Epithelial cell of esophagus (primary cell): ENCODE results near the gene BLVRB.

Source experiments
- DNase-seq: peaks from one replicate; pipeline ENCODE4 v3.0.0; 2010; ENCODE audit warnings: low read depth
- H3K4me3 ChIP-seq: 2 replicates; pipeline ENCODE4 v1.5.1; 2011; ENCODE audit warnings: mild to moderate bottlenecking, low read length, control low read depth
- CTCF ChIP-seq: IDR thresholded peaks from 2 replicates; pipeline ENCODE4 v1.5.1; 2011; ENCODE audit warnings: low read depth, mild to moderate bottlenecking, low read length, control low read depth, inconsistent platforms; ENCODE audit not compliant: insufficient read depth; ENCODE audit errors: missing control alignments

BLVRB gene

DNA sequence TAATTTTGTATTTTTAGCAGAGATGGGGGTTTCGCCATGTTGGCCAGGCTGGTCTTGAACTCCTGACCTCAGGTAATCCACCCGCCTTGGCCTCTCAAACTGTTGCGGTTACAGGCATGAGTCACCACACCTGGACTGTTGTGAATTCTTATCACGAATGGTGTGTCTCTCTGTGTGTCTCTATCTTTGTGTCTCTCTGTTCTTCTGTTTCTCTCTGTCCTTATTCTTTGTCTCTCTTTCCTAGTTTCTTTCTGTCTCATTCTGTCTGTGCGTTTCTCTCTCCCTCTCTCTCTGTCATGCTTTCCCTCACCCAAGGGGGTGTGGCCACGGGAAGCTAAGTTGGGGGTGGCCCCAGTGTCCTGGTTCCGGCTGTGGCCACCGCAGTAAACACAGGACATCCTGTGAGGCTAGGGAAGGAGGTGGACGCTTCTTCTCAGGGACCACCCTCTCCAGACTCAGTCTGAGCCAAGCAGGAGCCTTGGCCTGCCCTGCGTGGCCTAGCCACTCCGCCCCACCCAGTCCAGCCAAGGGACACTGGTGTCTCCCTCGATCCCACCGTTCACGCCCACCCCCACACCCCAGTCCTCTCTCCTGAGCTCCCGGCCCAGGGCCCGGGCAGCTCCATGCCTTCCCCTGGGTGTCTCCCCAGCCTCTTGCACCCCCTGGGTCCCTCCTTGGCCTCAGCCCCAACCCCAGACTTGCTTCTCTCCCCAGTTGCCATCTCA lies 48.5 kb downstream of the BLVRB start:
- H3K4me3 ChIP-seq = no peak overlapping the region
- TF ChIP-seq CTCF = no peak
- DNase-seq = peak; percentile 36

- DNase-seq = no peak
- no peak overlapping the region for H3K4me3 ChIP-seq
Measured at GRCh38 chr19:40415768-40416167, 49.8 kb downstream of the BLVRB start.

DNA sequence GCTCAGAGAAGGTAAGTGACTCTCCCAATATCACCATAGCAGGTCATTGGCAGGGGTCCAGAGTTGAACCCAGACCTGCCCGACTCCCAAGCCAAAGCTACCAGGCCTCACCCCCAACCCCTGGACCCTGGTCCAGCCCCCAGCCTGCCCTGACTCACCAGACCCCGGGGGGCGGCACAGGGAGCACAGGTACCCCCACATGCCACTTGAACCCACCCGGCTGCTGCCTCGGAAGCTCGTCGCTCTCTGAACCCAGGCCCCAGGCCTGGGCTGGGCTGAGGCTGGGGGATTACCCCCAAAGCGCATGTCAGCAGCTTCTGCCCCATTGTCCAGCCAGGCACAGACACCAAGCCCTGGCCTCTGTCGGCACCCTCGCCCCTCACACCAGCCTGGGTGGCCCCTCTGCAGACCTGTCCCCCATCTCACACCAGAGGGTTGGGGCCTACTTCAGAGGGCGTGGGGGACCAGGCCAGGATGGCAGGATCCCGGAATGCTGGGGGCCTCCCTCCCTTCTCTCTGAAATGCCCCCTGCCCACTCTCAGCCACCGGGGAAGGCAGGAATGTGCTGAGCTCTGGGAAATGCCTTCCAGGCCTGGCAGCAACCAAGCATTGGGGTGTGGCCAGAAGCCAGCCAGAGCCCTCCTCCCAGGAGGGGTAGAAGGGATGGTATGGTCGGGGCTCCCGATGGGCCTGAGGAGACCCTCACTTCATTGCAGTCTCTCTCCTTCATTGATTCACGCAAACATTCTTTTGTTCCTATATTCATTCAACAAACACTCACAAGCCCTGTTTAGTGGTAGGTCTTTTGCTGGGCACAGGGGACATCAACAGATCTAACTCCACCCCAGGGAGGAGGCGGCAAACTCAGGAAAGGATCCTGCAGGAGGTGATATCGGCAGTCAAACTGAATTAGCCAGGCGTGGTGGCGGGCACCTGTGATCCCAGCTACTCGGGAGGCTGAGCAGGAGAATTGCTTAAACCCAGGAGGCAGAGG lies 50.7 kb downstream of the BLVRB start:
- no peak for TF ChIP-seq CTCF
- no peak for DNase-seq
- H3K4me3 ChIP-seq = no peak overlapping the region

More at GRCh38 chr19:40415768-40416167, 49.8 kb downstream of the BLVRB start:
- no peak for TF ChIP-seq CTCF

DNA sequence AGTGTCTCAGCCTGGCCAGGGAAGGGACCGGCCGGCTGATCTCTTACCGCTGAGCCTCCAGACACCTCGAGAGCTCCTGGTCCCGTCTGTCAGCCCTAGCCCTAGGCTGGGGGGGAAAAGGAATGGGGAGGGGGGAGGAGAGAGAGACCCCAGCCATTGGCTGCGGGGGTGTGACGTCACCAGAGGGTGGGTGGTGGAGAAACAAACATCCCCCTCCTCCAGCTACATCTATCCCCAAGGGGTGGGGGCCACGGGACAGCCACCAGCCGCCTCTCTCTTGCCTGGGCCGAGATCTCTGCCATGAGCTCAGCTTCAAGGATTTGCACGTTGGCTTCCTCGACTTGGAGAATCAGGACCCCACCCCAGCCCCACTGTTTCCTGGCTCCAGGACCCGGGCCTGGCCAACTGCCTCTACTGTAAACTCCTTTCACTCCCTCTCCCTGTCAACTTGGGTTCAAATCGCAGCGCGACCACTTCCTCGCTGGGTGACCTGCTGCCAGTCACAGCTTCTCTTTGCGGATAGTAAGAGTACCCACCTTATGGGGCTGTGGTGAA lies 52.2 kb downstream of the BLVRB start, which contains the start of gene PRX:
TSS of gene PRX (minus strand) at position 88 of the 555 bp plus-strand sequence. CDS start 5,446 bp downstream, outside the sequence.
- no peak for TF ChIP-seq CTCF
- no peak for DNase-seq
- H3K4me3 ChIP-seq = no peak within 1 kb of the TSS

- no peak for TF ChIP-seq CTCF
- no peak overlapping the region for H3K4me3 ChIP-seq
Measured at GRCh38 chr19:40412866-40413265, 52.7 kb downstream of the BLVRB start.

DNA sequence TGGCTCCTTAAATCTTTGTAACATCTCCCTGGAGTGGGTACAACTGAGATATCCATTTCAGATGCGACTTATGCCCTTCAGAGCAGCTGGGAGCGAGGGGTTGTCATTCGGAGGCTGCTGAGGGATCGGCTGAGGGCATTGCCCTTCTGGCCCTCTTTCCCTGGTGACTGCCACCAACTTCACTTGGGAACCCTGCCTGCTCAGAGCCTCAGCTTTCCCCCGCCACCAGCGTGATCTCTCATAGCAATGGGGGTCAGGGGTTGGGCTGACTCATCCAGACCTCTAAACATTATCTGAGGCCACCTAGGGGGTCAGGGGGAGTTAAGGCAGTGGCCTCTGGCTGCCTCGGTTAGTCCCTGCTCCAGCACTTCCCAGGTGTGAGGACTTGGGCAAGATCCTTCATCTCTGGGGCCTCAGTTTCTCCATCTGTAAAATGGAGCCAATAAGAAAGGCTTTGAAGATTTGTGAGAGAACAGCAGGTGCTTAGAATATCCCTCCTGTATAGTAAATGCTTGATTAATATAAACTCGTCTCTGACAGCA lies 53.5 kb downstream of the BLVRB start:
- TF ChIP-seq CTCF = no peak
- DNase-seq = no peak

More at GRCh38 chr19:40412866-40413265, 52.7 kb downstream of the BLVRB start:
- no peak for DNase-seq

More for the DNA sequence above, 53.5 kb downstream of the BLVRB start:
- H3K4me3 ChIP-seq = no peak overlapping the region
